H7 (cell line): Measurements from ENCODE around the gene ARHGEF38. TPM values are rescaled to one million over a fixed set of nuclear protein-coding genes. Genes with fewer than 3 reads are reported as not detected.
"Not testable (repeated sequence)": the region's sequence is repeated elsewhere in the genome, so short reads cannot be mapped to it uniquely, and the experiment has no call there.

Experiments used
- DNase-seq: peaks from one replicate; pipeline ENCODE4 v3.0.0; 2012
- H3K27me3 ChIP-seq: 2 replicates; pipeline ENCODE4 v1.6.0; 2011; ENCODE audit warnings: mild to moderate bottlenecking, low read length; ENCODE audit not compliant: control insufficient read depth, insufficient read depth
- H3K36me3 ChIP-seq: replicated peaks from 2 replicates; pipeline ENCODE4 v1.5.1; 2011; ENCODE audit warnings: low read length; ENCODE audit not compliant: control insufficient read depth, insufficient read depth
- H3K4me3 ChIP-seq: 2 replicates; pipeline ENCODE4 v1.5.1; 2011; ENCODE audit warnings: low read depth, mild to moderate bottlenecking, control low read depth, low read length, moderate library complexity; ENCODE audit not compliant: insufficient read depth
- total RNA-seq: library from RNA; depleted of rRNA; stranded (reverse); fragments of >200 nt; shearing (Covaris generic); gene quantifications from 2 replicates; pipeline ENCODE4 v1.2.3, GENCODE V29; 2014; rRNA removed

Gene ARHGEF38
- total RNA-seq, 1 experiment from 2014 or later = not detected

DNA sequence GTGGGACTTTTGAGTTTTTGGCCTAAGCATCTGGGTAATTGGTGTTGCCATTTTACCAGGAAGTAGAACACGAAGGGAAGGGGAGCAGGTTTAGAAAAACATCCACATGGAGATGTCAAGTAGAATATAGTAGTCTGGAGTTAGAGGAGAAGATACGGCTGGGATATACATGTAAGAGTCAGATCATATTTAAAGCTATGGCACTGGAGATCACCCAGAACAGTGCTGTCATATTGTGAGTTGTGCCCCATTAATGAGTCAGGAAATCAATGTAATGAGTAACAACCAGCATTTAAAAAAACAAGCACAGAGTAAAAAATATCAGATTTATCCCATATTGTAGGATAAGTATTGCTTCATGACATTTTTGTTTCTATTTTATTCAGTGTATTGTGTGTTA lies 160.3 kb downstream of the ARHGEF38 start:
- Histone ChIP-seq H3K36me3 (no peaks in the 10 kb centered on the region), H3K27me3 (no peaks in the 10 kb centered on the region), H3K4me3 (no peak overlapping the region)
- DNase-seq = no peak

DNA sequence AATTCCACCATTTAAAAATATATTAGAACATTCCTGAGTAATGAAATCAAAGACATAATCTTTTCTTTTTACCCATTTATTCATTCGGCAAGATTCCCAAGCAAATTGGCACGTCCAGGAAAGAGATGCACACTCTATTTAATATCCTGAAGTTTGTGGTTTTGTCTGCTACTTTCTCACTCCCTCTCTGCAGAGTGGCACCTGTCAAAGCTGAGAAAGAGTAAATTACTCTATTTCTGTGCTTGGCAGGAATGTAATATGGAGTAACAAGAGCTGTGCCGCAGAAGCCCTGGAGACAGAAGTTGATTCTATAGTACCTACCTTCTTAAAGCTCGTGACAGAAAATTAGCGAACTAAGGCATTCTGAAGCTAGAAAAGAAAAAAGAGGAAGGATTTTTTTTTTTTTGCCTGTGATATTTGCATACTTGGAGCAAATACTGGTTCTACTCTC lies 161.7 kb downstream of the ARHGEF38 start:
- no peak for DNase-seq
- H3K4me3 ChIP-seq = no peak overlapping the region
- peaks cover under 1% of the 10 kb centered on the region for H3K36me3 ChIP-seq
- H3K27me3 ChIP-seq = no peaks in the 10 kb centered on the region

DNA sequence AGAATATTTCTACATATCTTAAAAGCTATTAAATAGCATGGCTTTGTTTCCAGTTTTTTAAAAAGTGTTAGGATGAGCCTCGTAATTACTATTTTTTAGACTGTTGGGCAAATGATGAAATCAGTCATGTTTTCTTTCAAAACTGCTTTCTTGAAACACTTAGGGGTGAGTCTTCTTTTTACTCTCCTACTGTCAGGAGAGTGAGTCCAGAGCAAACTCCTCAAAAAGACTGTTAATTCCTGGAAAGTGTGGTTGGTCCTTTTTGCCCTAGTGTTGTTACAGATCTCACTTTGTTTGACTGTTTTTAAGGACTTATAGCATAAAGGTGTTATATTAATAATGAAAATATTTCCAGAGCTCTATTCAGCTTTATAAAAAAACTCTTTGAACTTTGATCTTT lies 162.5 kb downstream of the ARHGEF38 start:
- no peaks in the 10 kb centered on the region for H3K27me3 ChIP-seq
- DNase-seq = no peak
- peaks cover 3% of the 10 kb centered on the region for H3K36me3 ChIP-seq
- H3K4me3 ChIP-seq = no peak overlapping the region

DNA sequence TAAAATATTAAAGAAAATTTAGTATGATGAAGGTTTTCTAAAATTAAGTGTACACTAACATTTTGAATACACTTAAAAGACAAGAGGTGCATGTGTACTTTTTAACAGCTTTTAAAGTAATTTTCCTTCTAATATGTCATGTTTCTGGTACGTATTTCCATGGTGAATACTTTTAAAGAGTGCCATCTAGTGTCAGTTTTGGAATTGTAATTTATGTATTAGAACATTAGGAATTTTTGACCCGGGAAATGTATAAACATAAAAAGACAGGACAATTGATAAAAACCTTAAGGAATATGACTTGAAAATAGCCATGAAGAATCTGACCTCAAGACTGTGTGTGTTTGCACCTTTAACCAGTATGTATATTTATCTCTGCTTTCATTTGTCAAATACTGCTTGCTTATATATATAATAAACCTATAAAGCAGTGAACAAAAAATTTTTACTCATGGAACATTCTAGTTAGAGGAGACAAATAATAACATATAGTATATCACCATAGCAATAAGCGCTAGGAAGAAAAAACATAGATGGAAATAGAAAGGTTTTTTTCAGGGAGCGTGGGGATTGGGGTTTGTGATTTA lies 163.4 kb downstream of the ARHGEF38 start:
- DNase-seq = no peak
- Histone ChIP-seq H3K27me3 (no peaks in the 10 kb centered on the region), H3K4me3 (no peak overlapping the region), H3K36me3 (peaks cover 3% of the 10 kb centered on the region)

DNA sequence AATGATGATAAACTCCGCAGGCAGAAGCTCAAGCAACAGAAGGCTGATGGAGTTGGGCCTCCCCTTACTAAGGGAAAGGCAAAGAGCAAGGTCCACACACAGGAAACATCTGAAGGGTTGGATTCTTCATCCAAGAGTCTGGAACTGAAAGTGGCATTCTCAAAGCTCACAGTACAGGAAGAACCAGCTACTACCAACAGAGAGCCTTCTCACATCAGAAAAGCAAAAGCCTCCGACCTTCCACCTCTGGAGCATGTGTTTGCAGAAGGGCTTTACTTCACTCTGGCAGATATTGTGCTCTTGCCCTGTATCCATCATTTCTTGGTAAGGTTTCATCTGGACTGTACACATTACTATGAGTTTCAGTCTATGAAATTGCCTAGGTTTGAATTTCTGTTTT lies 166.8 kb downstream of the ARHGEF38 start:
- Histone ChIP-seq H3K36me3 (peaks cover 3% of the 10 kb centered on the region), H3K27me3 (no peaks in the 10 kb centered on the region), H3K4me3 (no peak overlapping the region)
- DNase-seq = no peak

DNA sequence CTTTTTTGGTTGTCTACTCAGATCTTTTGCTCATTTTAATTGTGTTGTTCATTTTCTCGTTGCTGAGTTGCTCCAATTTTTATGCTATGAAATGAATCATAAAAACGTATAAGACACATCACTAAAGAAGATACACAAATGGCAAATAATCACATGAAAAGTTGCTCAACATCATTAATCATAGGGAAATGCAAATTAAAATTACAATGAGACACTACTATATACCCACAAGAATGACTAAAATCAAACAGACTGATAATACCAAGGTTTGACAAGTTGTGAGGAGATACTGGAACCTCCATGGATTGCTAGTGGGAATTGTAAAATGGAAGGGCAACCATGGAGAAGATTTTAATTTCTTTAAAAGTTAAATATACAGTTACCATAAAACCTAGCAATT lies 173.2 kb downstream of the ARHGEF38 start:
- Histone ChIP-seq H3K36me3 (peaks cover 2% of the 10 kb centered on the region), H3K27me3 (no peaks in the 10 kb centered on the region), H3K4me3 (no peak overlapping the region)
- no peak for DNase-seq

DNA sequence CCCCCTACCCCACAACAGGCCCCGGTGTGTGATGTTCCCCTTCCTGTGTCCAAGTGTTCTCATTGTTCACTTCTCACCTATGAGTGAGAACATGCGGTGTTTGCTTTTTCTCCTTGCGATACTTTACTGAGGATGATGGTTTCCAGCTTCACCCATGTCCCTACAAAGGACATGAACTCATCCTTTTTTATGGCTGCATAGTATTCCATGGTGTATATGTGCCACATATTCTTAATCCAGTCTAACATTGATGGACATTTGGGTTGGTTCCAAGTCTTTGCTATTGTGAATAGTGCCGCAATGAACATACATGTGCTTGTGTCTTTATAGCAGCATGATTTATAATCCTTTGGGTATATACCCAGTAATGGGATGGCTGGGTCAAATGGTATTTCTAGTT lies 177.5 kb downstream of the ARHGEF38 start:
- not testable (repeated sequence) for H3K4me3 ChIP-seq, H3K36me3 ChIP-seq, DNase-seq, H3K27me3 ChIP-seq

Other genes with a start within 250 kb of the ARHGEF38 start
- gene PPA2, start 78.6 kb upstream of the ARHGEF38 start, total RNA-seq = 70.3 and 82.4 TPM in 2 replicates
- gene INTS12, start 156.1 kb downstream of the ARHGEF38 start, total RNA-seq = 4.7 and 9.1 TPM in 2 replicates
- 25.1 and 36.7 TPM in 2 replicates for gene GSTCD, start 156.2 kb downstream of the ARHGEF38 start, total RNA-seq